HG02623 (cell line): ENCODE data around the gene DNM3.
"Not testable (repeated sequence)": the region's sequence is repeated elsewhere in the genome, so short reads cannot be mapped to it uniquely, and the experiment has no call there.

Experiments used
- ATAC-seq: cut with Tn5 transposase; IDR thresholded peaks from one replicate; pipeline ENCODE4 v1.9.1; 2021; ENCODE audit warnings: moderate library complexity; ENCODE audit not compliant: unreplicated experiment

Gene DNM3

DNA sequence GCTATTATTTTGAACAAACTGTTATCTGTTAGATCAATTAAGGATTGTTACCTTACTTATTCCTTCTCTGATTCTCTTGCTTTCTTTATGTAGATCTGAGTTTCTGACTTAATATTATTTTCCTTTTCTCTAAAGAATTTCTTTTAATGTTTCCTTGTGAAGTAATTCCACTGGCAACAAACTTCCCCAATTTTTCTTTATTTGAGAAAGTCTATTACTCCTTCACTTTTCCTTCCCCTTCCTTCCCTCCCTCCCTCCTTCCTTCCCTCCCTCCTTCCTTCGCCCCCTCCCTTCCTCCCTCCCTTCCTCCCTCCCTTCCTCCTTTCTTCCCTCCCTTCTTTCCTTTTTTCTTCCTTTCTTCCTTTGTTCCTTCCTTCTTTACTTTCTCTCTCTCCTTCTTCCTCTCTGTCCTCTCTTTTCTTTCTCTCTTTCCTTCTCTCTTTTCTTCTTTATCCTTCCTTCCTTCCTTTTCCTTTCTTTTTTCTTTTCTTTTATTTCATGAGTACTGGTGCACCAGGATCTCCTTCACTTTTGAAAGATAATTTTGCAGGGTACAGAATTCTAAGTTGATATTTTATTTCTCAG is 177.5 kb downstream of the DNM3 start:
- no peak for ATAC-seq

DNA sequence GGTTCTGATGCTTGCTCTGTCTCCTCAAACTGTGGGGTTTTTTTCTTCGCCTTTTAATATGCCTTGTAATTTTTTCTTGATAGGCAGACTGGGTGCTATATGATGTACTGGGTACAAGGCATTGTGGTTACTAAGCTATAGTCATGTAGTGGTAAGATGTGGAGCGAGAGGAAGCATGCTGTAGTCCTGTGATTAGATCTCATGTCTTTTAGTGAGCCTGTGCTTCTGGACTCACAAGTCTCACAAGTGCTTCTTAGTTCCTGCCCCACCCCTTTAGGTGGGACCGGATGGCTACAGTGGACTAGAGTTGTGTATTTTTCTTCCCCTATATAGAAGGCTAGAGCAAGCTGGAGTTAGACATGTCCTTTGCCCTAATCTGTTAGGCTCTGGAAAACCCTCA is 178.7 kb downstream of the DNM3 start:
- no peak for ATAC-seq

- ATAC-seq = no peak
Observed at GRCh38 chr1:172024516-172024915, 183.2 kb downstream of the DNM3 start.

DNA sequence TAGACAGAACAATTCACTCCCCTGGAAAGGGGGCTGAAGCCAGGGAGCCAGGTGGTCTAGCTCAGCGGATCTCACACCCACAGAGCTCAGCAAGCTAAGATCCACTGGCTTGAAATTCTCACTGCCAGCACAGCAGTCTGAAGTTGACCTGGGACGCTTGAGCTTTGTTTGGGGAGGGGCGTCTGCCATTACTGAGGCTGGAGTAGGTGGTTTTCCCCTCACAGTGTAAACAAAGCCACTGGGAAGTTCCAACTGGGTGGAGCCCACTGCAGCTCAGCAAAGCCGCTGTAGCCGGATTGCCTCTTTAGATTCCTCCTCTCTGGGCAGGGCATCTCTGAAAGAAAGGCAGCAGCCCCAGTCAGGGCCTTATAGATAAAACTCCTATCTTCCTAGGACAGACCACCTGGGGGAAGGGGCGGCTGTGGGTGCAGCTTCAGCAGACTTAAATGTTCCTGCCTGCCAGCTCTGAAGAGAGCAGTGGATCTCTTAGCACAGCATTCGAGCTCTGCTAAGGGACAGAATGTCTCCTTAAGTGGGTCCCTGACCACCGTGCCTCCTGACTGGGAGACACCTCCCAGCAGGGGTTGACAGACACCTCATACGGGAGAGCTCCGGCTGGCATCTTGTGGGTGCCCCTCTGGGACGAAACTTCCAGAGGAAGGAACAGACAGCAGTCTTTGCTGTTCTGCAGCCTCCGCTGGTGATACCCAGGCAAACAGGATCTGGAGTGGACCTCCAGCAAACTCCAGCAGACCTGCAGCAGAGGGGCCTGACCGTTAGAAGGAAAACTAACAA is 183.8 kb downstream of the DNM3 start:
- ATAC-seq = not testable (repeated sequence)

GRCh38 chr1:172040466-172040865 is 199.2 kb downstream of the DNM3 start:
- ATAC-seq = no peak

DNA sequence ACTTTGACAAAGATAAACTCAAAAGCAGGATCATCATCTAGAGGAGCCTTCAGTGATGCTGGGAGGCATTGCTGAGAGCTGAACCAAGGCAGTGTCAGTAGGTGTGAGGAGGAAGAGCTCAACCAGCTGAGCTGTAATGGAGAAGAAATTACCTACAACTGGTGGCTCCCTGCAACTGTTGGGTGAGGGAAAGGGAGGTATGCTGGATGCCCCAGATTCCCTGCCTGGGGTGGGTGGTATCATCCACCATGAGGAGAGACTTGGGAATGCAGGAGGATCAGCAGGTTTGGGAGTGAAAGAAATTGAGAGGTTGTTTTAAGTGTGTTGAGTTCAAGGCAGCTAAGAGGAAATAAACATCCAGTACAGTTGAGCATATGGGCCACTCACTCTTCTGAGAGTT is 199.8 kb downstream of the DNM3 start:
- ATAC-seq = no peak

GRCh38 chr1:172041742-172042141 is 200.4 kb downstream of the DNM3 start:
- ATAC-seq = no peak

GRCh38 chr1:172043900-172044299 is 202.6 kb downstream of the DNM3 start:
- no peak for ATAC-seq

DNA sequence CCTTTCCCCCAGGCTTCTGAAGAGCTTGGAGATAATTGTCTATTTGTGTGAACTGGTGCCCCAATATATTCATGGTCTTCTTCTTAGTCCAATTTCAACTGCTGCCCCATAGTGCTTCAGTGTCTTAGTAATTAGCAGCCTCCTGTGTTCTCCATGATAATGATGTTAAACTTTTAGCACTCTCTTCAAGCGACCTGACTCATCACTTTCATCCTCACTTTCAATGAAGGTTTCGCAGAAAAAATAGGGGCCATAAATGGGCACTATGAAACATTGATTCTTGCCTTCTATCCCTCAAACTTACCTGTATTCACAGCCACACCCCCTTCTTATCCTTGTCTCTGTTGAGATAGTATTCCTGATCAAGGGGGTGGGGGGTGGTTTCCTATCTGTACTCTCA is 210.6 kb downstream of the DNM3 start:
- no peak for ATAC-seq

DNA sequence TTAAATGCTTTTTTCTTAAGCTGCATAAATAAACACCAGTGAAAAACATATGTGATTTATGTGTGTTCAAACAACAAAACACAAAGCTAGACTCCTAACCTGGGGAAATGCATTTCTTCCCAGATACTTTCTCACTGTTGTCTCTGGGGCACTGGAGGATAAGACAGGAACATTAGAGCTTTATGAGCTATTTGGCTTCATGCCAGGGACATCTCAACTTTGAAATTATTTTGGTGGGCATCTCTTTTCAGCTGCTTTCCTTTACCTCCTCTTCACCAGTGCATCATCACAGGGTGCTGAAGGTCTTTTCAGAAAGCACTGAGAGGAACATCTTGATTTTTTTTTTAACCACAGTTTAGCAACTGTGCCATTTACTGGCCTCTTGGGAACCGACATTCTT is 212.9 kb downstream of the DNM3 start:
- ATAC-seq = no peak

DNA sequence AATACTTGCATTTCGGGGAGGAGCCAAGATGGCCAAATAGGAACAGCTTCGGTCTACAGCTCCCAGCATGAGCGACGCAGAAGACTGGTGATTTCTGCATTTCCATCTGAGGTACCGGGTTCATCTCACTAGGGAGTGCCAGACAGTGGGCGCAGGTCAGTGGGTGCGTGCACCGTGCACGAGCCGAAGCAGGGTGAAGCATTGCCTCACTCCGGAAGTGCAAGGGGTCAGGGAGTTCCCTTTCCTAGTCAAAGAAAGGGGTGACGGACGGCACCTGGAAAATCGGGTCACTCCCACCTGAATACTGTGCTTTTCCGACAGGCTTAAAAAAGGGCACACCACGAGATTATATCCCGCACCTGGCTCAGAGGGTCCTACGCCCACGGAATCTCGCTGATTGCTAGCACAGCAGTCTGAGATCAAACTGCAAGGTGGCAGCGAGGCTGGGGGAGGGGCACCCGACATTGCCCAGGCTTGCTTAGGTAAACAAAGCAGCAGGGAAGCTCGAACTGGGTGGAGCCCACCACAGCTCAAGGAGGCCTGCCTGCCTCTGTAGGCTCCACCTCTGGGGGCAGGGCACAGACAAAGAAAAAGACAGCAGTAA is 214.6 kb downstream of the DNM3 start:
- not testable (repeated sequence) for ATAC-seq

DNA sequence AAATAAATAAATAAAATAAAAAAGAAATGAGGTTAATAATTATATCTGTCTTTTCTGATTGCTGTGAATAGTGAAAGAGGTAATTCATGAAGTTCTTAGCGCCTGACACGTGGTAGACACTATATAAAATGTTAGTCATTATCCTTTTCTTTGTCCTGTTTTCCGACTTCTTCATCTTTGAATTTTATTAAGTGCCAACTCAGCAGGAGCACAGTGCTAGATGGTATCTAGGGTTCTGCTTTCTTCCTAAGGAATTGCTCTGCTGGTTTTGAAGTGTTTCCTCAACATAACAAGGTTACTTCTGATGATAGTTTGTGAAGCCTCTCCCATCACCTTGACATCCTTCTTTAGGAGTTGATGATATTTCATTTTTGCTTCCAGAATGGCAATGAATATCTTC is 227.0 kb downstream of the DNM3 start:
- ATAC-seq = no peak

GRCh38 chr1:172069051-172069450 is 227.8 kb downstream of the DNM3 start:
- ATAC-seq = no peak

GRCh38 chr1:172069534-172069933 is 228.2 kb downstream of the DNM3 start:
- no peak for ATAC-seq

- ATAC-seq = no peak
Observed at GRCh38 chr1:172070055-172070454, 228.8 kb downstream of the DNM3 start.

DNA sequence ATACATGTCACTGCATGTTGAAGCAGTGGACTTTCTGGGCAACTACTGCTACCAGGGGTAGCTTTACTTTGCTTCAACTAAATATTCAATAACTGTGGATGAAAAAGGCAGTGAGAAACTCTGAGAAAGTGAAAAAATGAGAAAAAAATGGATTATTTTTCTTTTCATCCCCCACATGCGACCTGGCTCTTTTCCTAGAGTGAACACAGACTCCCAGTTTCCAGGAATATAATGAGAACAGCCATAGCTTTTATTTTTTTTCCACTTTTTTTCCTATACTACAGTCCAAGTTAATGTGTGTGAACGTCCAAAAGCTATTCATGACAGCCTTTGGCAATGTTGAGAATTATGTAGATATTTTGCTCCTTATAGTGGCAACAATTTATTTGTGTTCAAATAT is 230.4 kb downstream of the DNM3 start:
- ATAC-seq = no peak

DNA sequence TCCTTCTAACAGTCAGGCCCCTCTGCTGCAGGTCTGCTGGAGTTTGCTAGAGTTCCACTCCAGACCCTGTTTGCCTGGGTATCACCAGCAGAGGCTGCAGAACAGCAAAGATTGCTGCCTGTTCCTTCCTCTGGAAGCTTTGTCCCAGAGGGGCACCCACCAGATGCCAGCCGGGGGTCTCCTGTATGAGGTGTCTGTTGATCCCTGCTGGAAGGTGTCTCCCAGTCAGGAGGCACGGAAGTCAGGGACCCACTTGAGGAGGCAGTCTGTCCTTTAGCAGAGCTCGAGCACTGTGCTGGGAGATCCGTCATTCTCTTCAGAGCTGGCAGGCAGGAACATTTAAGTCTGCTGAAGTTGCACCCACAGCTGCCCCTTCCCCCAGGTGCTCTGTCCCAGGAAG is 238.6 kb downstream of the DNM3 start:
- ATAC-seq = not testable (repeated sequence)

DNA sequence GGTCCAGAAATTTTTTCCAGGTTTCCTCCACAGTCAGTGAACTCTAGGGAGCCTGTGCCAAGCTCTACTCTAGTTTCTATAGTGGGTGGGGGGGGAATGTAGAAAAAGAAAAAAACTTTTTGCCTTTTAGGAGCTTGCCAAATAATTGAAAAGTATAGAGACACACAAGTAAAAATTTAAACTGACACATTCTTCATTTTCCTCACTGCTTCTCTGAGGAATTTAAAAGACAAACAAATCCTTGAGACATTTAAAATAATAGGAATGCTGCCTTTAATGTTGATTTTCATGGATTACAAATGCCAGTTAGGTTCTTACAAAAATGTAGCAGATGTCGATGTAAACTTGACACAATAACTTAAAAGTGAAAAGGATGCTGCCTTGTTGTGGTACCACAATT is 241.9 kb downstream of the DNM3 start:
- ATAC-seq = no peak

DNA sequence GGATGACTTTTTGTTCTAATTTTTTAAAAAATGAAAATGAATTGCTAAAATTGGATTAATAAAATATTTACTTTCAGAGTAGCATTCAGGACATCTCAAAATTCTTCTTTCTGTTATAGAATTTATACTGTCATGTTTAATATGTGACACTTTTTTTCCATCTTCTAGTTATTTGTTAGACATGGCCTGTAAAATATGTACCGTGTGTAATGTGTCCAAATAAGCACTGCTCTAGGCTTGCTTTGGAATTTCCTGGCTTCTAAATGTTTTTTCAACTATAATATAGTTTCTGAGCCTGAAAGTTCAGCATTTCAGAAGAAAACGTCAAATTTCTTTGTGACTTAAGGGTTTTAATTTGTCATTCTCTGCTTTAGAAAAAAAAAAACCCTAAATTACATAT is 243.6 kb downstream of the DNM3 start:
- no peak for ATAC-seq

GRCh38 chr1:172085317-172085716 is 244.0 kb downstream of the DNM3 start:
- ATAC-seq = no peak

- ATAC-seq = no peak
Observed at GRCh38 chr1:172086137-172086536, 244.8 kb downstream of the DNM3 start.

DNA sequence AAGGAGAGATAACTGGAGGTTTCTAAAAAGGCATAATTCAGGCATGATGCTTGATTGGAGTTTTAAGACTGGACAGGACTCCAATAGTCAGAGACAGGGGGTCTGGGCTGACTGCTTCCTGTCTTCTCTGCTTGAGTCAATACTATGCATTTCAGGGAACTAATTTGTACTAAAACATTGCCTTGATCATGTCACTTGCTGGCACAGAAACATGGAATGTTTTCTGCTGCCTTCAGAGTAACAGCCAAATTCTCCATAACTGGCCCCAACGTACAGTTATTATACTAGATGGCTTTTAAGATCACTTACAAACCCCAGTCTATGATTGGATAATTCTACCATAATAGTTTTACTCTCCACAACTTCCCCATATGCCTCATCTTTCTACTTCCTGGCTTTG is 247.0 kb downstream of the DNM3 start:
- no peak for ATAC-seq
